ENCODE results near the gene HOXA6.

- TF ChIP-seq POLR2AphosphoS5 (IDR thresholded peaks at IDR 0.05; ENCODE audit: low read depth) (no peak), CTCF (conservative IDR thresholded peaks at IDR 0.05; ENCODE audit: low read depth in 2 of 2) (no peak), EZH2 (IDR thresholded peaks at IDR 0.05; ENCODE audit: low read depth, unreplicated experiment) (peak; percentile 98), CREB1 (CRISPR knock-in tag; IDR thresholded peaks at IDR 0.05; ENCODE audit: low read depth) (no peak), STAT1 (IDR thresholded peaks at IDR 0.05; ENCODE audit: unreplicated experiment) (no peak), REST (IDR thresholded peaks at IDR 0.05; ENCODE audit: unreplicated experiment) (no peak)
Measured at GRCh38 chr7:27128776-27129728, 18.5 kb downstream of the HOXA6 start.

Measured in GM23338 (cell line).